GM13976 (cell line): ENCODE measurements around the gene VDAC2.
"Not testable (repeated sequence)": the region's sequence is repeated elsewhere in the genome, so short reads cannot be mapped to it uniquely, and the experiment has no call there.

Experiments used
- DNase-seq: peaks from one replicate; pipeline ENCODE4 v3.0.0; 2012; ENCODE audit warnings: low spot score
- in situ Hi-C: fragments of 300-500 bp; cut with MboI; formaldehyde crosslinking; loops from one replicate; pipeline ENCODE4 v1.12.0; 2022; ENCODE audit warnings: low sequenced_read_pairs, mixed read lengths, inconsistent platforms; ENCODE audit not compliant: unreplicated experiment
- TF ChIP-seq, protein P1 (sequence below): IDR thresholded peaks from 2 replicates; pipeline ENCODE4 v1.5.1; 2012; ENCODE audit warnings: borderline replicate concordance, mild to moderate bottlenecking; ENCODE audit not compliant: insufficient read depth; ENCODE audit errors: extremely low read depth, missing control alignments, control extremely low read depth

VDAC2 gene

DNA sequence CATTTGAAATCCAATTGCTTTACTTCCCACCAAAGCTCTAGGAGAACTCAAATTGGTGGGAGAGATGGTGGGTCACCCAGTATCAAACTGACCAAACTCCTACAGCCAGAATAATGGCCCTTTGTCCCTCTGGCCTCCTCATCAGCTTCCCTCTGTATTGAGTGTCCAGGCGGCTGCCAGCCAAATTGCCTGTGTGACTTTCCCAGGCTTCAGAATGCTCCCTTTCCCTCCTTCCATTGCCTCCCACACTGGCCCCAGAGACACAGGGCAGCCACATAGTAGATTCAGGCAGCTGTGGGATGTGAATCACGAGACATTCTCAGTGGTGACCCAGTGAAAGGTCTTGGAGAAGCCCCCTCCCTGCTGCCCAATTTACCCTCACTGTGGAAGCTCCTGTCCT, 12.7 kb upstream of the VDAC2 start:
- in situ Hi-C loops = no loop called here

DNA sequence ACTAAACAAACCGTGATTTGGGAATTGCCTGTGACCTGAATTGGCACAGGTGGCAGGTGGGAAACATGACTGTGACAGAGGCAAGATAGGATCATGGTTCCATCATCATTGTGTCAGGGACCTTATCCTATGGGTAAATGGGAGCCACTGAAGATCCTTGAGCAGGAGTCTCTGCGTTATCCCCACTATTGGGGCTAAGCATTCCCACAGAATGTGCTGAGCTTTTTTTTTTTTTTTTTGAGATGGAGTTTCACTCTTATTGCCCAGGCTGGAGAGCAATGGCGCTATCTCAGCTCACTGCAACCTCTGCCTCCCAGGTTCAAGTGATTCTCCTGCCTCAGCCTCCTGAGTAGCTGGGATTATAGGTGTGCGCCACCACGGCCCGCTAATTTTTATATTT, 10.6 kb upstream of the VDAC2 start:
- in situ Hi-C loops, DNase-seq: not testable (repeated sequence)

More for the DNA sequence above, 12.7 kb upstream of the VDAC2 start:
- DNase-seq = no peak
- TF ChIP-seq, protein P1, sequence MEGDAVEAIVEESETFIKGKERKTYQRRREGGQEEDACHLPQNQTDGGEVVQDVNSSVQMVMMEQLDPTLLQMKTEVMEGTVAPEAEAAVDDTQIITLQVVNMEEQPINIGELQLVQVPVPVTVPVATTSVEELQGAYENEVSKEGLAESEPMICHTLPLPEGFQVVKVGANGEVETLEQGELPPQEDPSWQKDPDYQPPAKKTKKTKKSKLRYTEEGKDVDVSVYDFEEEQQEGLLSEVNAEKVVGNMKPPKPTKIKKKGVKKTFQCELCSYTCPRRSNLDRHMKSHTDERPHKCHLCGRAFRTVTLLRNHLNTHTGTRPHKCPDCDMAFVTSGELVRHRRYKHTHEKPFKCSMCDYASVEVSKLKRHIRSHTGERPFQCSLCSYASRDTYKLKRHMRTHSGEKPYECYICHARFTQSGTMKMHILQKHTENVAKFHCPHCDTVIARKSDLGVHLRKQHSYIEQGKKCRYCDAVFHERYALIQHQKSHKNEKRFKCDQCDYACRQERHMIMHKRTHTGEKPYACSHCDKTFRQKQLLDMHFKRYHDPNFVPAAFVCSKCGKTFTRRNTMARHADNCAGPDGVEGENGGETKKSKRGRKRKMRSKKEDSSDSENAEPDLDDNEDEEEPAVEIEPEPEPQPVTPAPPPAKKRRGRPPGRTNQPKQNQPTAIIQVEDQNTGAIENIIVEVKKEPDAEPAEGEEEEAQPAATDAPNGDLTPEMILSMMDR = no peak

DNA sequence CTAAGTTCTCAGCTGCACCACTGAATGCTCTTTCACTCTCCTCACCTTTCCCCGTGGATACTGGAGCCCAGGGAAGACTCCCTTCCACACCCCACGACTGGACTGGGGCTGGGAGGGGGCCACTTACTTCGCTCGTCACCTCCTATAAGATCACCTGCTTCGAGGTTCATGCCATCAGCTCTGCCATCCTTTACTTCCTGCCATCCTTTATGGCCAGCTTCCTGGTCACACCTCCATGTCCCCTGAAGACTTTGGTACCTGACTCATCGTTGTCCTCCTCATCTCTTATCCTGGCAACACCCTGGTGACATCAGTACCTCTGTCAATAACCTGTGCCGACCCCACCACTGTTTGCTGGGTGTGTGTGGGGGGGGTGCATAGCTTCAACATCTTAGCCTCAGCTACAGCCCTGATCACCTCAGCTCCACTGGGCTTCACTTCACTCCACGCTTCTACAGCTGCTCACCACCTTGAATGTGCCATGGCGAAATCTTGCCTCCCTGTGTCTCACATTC, 8.7 kb upstream of the VDAC2 start:
- no peak for DNase-seq
- TF ChIP-seq, protein P1 = no peak
- in situ Hi-C loops = no loop called here

DNA sequence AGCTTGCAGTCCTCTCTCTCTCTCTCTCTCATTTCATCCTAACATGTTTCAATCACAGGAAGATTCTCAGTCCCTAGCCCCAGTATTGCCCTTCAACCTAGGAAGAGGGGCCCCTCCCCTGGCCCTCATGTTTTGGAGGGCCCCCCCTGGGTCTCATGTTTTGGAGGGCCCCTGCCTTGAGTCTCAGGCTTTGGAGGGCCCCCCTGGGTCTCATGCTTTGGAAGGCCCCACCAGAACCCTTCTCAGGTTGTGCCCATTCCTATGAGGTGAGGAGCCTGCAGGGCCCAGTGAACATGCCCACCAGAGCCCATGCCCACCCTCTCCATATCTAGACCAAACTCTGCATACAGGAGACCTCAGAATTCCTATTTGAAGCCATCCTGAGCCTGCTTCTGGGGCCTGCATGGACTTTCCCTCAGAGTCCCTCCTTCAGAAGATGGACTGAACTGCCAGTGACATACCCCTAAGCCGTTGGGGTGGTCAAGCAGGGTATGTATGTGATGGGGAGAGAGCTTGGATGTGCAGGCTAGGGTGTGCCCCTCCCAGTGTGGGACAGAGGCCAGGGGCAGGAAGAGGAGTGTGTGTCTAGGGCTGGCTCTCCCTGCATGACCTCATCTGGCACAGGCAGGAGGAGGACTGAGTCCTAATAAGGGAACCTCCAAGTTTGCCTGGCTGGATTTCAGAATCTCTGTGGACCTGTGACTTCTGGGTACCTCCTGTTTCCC, 8.1 kb upstream of the VDAC2 start:
- TF ChIP-seq, protein P1 = no peak
- in situ Hi-C loops = no loop called here
- DNase-seq = no peak

DNA sequence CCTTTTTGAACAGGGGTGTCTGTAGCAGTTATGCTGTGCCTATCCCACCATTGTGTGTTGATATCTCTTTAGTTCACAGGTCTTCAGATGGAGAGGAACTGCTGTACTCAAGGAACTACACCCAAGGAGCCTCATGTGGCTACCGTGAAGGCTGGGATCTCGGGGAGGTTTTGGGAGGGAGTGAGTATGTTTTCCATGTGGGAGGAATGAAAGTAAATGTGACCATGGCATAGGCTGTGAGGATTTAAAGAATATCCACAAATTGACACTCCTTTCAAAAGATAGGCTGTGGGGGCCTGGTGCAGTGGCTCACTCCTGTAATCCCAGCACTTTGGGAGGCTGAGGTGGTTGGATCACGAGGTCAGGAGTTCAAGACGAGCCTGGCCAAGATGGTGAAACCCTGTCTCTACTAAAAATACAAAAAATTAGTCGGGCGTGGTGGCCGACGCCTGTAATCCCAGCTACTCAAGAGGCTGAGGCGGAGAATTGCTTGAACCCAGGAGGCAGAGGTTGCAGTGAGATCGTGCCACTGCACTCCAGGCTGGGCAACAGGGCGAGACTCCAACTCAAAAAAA, 7.5 kb upstream of the VDAC2 start:
- in situ Hi-C loops, DNase-seq: not testable (repeated sequence)

DNA sequence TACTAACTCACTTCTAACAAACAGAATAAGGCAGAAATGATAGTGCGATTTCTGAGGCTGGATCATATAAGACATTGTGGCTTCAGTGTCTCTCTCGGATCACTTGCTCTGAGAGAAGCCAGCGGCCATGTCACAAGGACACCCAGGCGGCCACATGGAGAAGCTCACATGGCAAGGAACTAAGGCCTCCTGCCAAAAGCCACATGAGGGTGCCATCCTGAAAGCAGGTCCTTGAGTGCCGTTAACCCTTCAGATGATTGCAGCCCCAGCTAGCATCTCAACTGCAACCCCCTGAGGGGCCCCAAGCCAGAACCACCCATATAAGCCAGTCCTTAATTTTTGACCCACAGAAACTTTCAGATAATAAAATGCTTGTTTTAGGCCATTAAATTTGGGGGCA, 6.9 kb upstream of the VDAC2 start:
- in situ Hi-C loops = no loop called here
- TF ChIP-seq, protein P1 = no peak
- no peak for DNase-seq

DNA sequence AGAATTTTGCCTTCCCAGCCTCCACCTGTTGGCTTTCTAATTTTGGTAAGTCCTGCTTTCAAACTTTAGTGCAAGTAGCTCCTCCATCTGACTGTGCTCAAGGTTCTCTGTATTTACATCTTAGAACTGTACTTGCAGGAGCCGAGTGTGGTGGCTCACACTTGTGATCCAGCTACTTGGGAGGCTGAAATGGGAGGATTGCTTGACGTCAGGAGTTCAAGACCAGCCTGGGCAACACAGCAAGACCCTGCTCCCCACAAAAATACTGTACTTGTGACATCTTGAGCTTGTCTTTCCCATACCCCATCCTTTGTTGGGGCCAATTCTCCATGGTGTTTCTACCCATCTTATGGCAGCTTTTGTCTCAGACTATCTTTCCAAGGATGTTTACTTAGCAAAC, 4.7 kb upstream of the VDAC2 start:
- no peak for DNase-seq
- TF ChIP-seq, protein P1 = no peak
- in situ Hi-C loops = no loop called here

DNA sequence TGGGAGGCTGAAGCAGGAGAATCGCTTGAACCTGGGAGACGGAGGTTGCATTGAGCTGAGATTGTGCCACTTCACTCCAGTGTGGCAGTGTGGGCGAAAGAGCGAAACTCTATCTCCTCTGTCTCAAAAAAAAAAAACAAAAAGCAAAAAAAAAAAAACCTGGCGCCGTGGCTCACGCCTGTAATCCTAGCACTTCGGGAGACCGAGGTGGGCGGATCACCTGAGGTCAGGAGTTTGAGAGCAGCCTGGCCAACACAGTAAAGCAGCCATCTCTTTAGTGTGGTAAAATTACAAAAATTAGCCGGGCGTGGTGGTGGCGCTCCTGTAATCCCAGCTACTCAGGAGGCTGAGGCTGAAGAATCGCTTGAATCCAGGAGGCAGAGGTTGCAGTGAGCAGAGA, 4.0 kb upstream of the VDAC2 start:
- DNase-seq, in situ Hi-C loops: not testable (repeated sequence)
